GM10248 (cell line): ENCODE measurements around the gene ZNF776.

Experiments used
- CTCF ChIA-PET: fragments of 300-600 bp; sonication (Branson Sonifier 250); formaldehyde crosslinking; extraction: SDS; loops from one replicate; lab custom pipeline; 2021; ENCODE audit warnings: antibody characterized with exemption; lab: Yijun Ruan, JAX
- POLR2A ChIA-PET: fragments of 350-650 bp; sonication (Branson Sonifier 250); formaldehyde crosslinking; extraction: SDS; loops from one replicate; lab custom pipeline; 2020; ENCODE audit warnings: antibody characterized with exemption; lab: Yijun Ruan, JAX
- DNase-seq: peaks from one replicate; pipeline ENCODE4 v3.0.0; 2012; ENCODE audit errors: extremely low spot score
- TF ChIP-seq, protein P1 (sequence below): IDR thresholded peaks from 2 replicates; pipeline ENCODE4 v1.5.1; 2012; ENCODE audit warnings: mild to moderate bottlenecking, low read depth; ENCODE audit errors: extremely low read depth, missing control alignments, control extremely low read depth

ZNF776 gene

GRCh38 chr19:57773488-57773887 is 26.9 kb downstream of the ZNF776 start:
- DNase-seq: no peak
- ChIA-PET POLR2A (no interaction called here), CTCF (no interaction called here)
- TF ChIP-seq, protein P1, sequence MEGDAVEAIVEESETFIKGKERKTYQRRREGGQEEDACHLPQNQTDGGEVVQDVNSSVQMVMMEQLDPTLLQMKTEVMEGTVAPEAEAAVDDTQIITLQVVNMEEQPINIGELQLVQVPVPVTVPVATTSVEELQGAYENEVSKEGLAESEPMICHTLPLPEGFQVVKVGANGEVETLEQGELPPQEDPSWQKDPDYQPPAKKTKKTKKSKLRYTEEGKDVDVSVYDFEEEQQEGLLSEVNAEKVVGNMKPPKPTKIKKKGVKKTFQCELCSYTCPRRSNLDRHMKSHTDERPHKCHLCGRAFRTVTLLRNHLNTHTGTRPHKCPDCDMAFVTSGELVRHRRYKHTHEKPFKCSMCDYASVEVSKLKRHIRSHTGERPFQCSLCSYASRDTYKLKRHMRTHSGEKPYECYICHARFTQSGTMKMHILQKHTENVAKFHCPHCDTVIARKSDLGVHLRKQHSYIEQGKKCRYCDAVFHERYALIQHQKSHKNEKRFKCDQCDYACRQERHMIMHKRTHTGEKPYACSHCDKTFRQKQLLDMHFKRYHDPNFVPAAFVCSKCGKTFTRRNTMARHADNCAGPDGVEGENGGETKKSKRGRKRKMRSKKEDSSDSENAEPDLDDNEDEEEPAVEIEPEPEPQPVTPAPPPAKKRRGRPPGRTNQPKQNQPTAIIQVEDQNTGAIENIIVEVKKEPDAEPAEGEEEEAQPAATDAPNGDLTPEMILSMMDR: no peak

DNA sequence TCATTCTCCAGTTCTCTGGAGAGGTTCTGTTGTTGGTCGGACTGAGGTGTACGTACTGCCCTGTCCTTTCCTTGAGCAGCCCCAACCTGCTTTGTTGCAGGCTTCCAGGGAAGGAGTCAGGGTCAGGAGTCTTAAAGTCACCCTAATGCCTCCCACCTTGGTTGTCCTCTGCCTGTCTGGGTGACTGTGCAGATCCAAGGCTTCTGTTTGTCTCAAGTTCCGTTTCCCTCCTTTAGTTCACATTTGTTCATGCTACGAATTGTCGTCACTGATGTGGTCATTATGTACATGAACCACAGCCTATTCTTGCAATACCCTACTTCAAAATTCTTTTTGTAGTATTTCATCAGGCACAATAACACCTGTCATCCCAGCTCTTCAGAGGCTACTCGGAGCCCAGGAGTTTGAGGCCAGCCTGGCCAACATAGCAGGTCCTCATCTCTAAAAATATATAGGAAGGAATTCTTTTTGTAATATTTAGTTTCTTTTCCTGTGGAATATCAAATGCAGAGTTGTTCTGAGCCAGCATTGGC is 30.2 kb downstream of the ZNF776 start:
- TF ChIP-seq, protein P1: no peak
- ChIA-PET POLR2A (no interaction called here), CTCF (no interaction called here)
- no peak for DNase-seq

- no peak for DNase-seq
- TF ChIP-seq, protein P1: no peak
- ChIA-PET CTCF (no interaction called here), POLR2A (no interaction called here)
Measured at GRCh38 chr19:57778336-57778735, 31.7 kb downstream of the ZNF776 start.

DNA sequence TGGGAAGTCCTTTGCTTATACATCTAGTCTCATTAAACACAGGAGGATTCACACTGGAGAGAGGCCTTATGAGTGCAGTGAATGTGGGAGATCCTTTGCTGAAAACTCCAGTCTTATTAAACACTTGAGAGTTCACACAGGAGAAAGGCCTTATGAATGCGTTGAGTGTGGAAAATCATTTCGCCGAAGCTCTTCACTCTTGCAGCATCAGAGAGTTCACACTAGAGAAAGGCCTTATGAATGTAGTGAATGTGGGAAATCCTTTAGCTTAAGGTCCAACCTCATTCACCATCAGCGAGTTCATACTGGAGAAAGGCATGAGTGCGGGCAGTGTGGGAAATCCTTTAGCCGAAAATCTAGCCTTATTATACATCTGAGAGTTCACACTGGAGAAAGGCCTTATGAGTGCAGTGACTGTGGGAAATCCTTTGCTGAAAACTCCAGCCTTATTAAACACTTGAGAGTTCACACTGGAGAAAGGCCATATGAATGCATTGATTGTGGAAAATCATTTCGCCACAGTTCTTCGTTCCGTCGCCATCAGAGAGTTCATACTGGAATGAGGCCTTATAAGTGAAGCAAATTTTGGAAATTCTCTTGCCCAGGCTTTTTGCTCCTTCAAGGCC is 32.7 kb downstream of the ZNF776 start:
- TF ChIP-seq, protein P1: no peak
- DNase-seq: no peak
- CTCF ChIA-PET: interaction anchor here (2.0 kb wide), 1 partner anchor 10 kb away, joined by 5 read pairs; the partner anchor contains the start of gene ZNF586
- POLR2A ChIA-PET: no interaction called here

DNA sequence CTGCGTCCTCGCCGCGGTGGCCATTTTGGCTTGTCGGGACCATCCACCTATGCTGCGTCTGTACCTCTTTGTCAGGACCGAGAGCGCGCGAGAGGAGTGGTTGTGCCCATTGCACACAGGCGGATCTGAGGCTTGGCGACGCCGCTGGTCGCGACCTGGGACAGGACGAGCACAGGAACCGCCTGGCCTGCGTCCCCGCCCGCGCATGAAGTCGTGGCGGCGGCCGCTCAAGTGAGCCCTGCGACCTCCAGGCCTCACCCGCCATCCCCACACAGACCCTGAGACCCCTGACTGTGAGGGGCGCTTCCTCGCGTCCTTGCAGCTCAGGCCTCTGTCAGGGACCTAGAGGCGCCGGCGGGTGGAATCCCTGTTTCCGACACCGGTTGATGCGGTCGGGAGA is 39.7 kb downstream of the ZNF776 start:
- TF ChIP-seq, protein P1: no peak
- POLR2A ChIA-PET: no interaction called here
- CTCF ChIA-PET: no interaction called here
- DNase-seq: no peak

GRCh38 chr19:57786906-57787305 is 40.3 kb downstream of the ZNF776 start:
- ChIA-PET CTCF (no interaction called here), POLR2A (no interaction called here)
- TF ChIP-seq, protein P1: no peak
- no peak for DNase-seq
